ENCODE results near the gene ANTXR1.

Gene ANTXR1

GRCh38 chr2:69138793-69139459 lies 125.9 kb downstream of the ANTXR1 start:
- DNase-seq = no peak

GRCh38 chr2:69139778-69140670 lies 127.0 kb downstream of the ANTXR1 start:
- DNase-seq = no peak

GRCh38 chr2:69141061-69141460 lies 128.1 kb downstream of the ANTXR1 start:
- no peak for DNase-seq

- DNase-seq = no peak
Measured at GRCh38 chr2:69143748-69144360, 130.9 kb downstream of the ANTXR1 start.

- no peak for DNase-seq
Measured at GRCh38 chr2:69145204-69145603, 132.2 kb downstream of the ANTXR1 start.

- no peak for DNase-seq
Measured at GRCh38 chr2:69147841-69148533, 135.0 kb downstream of the ANTXR1 start.

GRCh38 chr2:69149631-69150215 lies 136.7 kb downstream of the ANTXR1 start:
- DNase-seq = no peak

- DNase-seq = no peak
Measured at GRCh38 chr2:69151931-69152330, 139.0 kb downstream of the ANTXR1 start.

- DNase-seq = no peak
Measured at GRCh38 chr2:69152847-69153583, 140.0 kb downstream of the ANTXR1 start.

- DNase-seq = no peak
Measured at GRCh38 chr2:69154106-69154505, 141.1 kb downstream of the ANTXR1 start.

- no peak for DNase-seq
Measured at GRCh38 chr2:69156624-69157023, 143.6 kb downstream of the ANTXR1 start.

GRCh38 chr2:69157441-69157840 lies 144.5 kb downstream of the ANTXR1 start:
- no peak for DNase-seq

- no peak for DNase-seq
Measured at GRCh38 chr2:69159986-69160385, 147.0 kb downstream of the ANTXR1 start.

GRCh38 chr2:69162057-69162456 lies 149.1 kb downstream of the ANTXR1 start:
- no peak for DNase-seq

- no peak for DNase-seq
Measured at GRCh38 chr2:69163109-69163508, 150.1 kb downstream of the ANTXR1 start.

- no peak for DNase-seq
Measured at GRCh38 chr2:69163556-69163955, 150.6 kb downstream of the ANTXR1 start.

GRCh38 chr2:69164061-69164778 lies 151.2 kb downstream of the ANTXR1 start:
- DNase-seq = no peak

GRCh38 chr2:69165091-69165880 lies 152.3 kb downstream of the ANTXR1 start:
- no peak for DNase-seq

- no peak for DNase-seq
Measured at GRCh38 chr2:69166465-69166811, 153.5 kb downstream of the ANTXR1 start.

- DNase-seq = peak; percentile 76
Measured at GRCh38 chr2:69166812-69167468, 154.0 kb downstream of the ANTXR1 start.
